LNCaP clone FGC (cell line): ENCODE measurements around the gene RGS16.
A peak's percentile ranks its signal among the peaks of the same experiment; 100 is the strongest.

Source experiments
- DNase-seq: peaks from one replicate; pipeline ENCODE4 v3.0.0-alpha.2; 2011; ENCODE audit warnings: low read depth
- H3K4me3 ChIP-seq: 2 replicates; pipeline ENCODE4 v1.5.1; 2011; ENCODE audit warnings: mild to moderate bottlenecking, low read depth, low read length, control low read depth
- TF ChIP-seq, protein P1 (sequence below): IDR thresholded peaks from 2 replicates; pipeline ENCODE4 v1.5.1; 2012; ENCODE audit warnings: mild to moderate bottlenecking; ENCODE audit not compliant: control insufficient read depth, insufficient read depth; ENCODE audit errors: extremely low read depth

Gene RGS16

DNA sequence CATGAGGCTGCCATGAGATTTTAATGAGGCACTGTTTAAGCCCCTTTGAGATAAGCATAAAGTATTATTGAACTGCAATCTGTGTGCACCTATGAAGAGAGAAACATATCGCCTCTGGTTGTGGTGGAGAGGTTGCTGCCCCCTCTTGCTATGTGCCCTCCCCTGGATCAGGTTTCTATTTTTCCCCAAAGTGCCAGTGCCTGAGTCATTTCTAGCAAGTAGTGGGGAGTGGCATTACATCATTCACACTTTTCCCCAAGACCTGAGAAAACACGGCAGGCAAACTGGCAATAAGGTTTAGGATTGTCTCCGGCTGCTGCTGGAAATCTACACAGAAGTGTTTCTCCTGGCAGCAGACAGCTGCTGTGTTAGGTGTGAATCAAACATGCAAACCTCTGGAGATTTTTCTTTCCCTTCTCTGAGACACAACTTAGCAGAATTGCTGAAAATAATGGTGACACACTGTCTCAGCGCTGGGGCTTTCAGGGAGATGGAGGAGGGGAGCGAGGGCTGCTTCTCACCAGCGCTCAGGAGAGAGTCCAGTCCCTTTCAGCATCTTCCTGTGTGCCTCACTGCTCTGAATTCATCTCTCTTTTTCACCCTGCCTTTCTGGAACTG is 13.7 kb upstream of the RGS16 start:
- no peak for DNase-seq
- no peak overlapping the region for H3K4me3 ChIP-seq
- TF ChIP-seq, protein P1, sequence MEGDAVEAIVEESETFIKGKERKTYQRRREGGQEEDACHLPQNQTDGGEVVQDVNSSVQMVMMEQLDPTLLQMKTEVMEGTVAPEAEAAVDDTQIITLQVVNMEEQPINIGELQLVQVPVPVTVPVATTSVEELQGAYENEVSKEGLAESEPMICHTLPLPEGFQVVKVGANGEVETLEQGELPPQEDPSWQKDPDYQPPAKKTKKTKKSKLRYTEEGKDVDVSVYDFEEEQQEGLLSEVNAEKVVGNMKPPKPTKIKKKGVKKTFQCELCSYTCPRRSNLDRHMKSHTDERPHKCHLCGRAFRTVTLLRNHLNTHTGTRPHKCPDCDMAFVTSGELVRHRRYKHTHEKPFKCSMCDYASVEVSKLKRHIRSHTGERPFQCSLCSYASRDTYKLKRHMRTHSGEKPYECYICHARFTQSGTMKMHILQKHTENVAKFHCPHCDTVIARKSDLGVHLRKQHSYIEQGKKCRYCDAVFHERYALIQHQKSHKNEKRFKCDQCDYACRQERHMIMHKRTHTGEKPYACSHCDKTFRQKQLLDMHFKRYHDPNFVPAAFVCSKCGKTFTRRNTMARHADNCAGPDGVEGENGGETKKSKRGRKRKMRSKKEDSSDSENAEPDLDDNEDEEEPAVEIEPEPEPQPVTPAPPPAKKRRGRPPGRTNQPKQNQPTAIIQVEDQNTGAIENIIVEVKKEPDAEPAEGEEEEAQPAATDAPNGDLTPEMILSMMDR = no peak

DNA sequence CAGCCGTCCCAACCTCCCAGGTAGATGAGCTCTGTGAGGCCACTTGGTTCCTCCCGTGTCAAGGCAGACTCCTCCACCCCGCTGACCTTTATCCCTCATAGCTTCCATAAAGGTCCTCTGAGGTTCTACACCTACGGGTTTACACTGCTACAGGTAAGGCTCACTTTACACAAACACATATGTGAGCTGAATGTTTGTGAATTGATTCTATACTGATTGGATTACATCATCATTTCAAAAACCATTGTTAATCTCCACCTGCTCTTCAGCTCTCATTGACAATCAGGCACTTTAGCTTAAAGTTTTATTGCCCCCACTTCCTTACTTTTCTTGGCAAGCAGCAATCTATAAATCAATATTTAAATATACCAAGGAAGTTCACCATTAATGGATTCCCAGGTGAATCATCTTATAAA is 12.8 kb upstream of the RGS16 start:
- H3K4me3 ChIP-seq = no peak overlapping the region
- TF ChIP-seq, protein P1 = no peak
- no peak for DNase-seq

DNA sequence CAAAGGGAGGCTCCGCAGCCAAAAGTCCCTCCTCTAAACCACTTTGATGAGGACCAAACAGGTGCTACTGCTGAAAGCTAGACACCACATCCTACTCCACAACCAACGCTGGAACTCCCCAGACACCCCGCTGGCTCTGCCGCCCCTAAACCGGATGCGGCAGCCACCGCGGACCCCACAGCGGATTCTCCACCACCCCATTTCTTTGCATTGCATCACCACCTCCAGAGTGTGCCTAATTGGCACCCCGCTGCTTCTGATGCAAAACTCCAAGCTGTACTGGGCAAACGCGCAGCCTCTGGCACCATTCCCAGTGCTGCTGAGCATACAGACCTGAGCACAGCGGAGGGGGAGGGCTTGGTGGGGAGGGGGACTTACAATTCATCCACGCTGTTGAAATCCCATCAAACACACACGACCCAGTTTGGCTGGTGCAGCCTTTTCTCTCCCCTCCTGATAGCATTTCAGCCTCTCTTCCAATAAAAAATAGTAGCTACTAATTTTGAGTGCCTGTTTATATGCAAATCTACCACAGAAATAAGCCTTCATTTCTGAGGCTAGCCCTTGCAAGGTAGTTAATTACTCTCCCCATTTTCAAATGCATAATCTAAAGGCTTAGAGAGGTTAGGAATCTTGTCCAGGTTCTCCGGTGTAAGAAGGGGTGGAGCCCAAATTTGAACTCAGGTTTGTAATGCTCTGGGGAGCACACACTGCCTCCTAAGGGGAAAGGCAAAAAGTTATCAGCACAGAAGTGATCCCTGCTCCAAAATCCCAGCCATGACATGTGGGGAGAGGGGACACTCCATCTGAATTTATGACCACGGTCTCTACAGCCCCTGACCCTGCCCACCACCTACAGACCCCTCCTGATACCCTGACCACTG is 12.2 kb upstream of the RGS16 start:
- DNase-seq = peak; percentile 77
- no peak overlapping the region for H3K4me3 ChIP-seq
- TF ChIP-seq, protein P1 = no peak

DNA sequence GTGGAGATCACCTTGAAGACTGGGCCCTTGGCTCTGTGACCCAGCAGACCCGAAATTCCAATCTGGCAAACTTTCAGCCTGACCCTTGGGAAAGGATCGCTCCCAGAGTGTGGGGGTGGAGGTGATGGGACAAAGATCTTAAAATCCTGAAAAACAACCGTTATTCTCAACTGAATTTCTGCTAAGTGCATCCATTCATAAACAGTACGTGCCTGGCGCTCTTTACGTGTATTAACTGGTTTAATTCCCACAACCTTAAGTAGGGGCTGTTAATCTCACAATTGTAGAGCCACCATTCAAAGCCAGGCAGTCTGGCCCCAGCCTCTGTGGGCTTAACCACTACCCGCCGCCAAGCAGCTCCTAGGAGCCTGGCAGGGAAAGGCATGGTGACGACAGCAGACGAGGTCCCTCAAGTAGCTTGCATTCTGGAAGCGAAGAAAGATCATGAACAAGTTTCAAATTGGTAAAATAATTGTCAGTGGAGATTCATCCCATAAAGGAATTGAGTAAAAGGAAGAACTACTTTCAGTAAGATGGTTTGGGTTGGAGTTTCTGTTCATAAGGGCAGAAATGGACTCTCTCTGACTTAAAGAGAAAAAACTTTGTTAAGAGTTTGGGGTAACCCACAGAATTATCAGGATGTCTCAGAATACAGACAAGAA is 11.4 kb upstream of the RGS16 start:
- TF ChIP-seq, protein P1 = no peak
- no peak for DNase-seq
- no peak overlapping the region for H3K4me3 ChIP-seq

DNA sequence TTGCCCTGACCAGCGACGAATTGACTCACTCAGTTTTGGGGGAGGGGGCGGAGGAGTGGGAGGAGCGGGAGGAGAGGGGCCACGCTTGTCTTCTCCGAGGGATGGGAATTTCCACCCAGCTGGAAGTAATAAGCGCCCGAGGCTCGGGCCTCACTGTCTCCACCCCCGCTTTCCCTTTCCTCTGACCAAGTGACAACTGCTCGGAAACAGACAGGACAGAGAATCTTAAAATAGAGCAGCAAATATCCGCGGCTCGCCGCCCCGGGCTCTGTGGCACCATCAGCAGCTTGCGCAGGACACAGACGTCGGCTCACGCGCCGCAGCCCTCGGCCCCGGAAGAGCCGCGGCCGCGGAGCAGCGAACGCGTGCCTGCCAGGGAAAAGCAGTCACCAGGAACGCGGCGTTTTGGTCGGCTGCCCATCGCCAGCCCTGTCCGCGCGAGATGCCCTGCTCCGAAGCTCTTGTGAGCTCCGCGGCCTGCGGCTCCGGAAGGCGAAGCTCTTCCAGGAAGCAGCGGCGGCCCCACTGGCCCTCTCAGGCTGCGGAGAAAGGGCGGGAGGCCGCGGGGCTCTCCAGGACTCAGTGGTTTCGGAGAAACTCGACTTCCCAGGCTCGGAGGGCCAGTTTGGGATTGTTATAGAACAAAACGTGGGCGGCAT is 10.7 kb upstream of the RGS16 start:
- H3K4me3 ChIP-seq = no peak overlapping the region
- TF ChIP-seq, protein P1 = no peak
- no peak for DNase-seq

DNA sequence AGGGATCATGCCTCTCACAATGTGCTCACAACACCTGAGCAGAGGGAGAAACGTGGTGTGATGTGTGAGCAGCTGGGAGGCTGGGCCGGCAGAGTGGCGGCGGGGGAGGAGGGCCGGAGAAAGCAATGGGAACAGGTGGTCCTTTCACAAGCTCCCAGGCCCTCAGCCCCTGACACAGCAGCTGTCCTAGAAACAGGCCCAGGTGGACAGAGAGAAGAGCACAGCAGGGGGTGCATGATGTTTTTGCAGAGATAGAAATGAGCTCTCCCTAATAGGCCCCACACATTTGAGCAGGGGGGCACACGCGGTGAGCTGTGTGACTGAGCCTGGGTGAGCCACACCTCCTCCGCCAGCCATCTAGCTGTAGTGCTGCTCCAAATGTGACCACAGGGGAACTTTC is 7.6 kb upstream of the RGS16 start:
- no peak overlapping the region for H3K4me3 ChIP-seq
- DNase-seq = no peak
- TF ChIP-seq, protein P1 = no peak
